OCI-LY3 (cell line): Measurements from ENCODE around the gene CENPE.

Source experiments
- EZH2phosphoT487 ChIP-seq: fragments of 200-600 bp; shearing (Covaris generic); IDR thresholded peaks from 2 replicates; pipeline ENCODE4 v1.6.1; 2018; ENCODE audit warnings: antibody characterized with exemption, mixed run types, low read depth
- TF ChIP-seq, protein P1 (sequence below): fragments of 200-600, 300-600 bp; sonication (generic); IDR thresholded peaks from 2 replicates; pipeline ENCODE4 v1.5.1; 2014; ENCODE audit warnings: antibody characterized with exemption, low read length, low read depth

DNA sequence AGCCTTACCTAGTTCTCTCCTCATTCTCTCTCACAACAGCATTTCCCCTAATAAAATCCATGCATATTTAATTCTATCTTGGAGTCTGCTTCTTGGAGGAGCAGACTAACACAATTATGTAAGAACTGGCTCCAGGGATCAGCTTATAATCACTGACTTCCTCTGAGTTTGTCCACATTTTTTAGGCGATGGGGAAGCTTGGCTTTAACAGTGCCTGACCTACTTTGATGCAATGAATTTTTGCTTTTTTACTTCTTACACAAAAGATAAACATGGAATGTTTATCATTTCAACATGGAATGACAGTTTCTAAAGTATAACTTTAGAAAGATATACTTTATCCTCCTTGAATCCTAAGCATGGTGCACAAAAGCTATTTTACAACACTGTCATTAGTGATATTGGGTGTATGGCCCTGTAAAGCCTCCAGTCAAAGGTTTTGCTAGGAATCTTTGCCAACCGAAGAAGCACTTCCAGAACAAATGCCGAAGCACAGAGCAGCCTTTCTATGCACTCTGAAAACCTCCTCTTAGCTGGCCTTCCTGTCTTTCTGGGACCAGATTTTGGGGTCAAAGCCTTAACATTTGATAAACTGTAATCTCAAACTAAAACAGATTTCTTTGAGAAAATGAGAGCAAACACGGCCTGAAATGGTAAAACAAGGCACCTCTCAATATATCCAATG lies 99.2 kb downstream of the CENPE start:
- TF ChIP-seq, protein P1, sequence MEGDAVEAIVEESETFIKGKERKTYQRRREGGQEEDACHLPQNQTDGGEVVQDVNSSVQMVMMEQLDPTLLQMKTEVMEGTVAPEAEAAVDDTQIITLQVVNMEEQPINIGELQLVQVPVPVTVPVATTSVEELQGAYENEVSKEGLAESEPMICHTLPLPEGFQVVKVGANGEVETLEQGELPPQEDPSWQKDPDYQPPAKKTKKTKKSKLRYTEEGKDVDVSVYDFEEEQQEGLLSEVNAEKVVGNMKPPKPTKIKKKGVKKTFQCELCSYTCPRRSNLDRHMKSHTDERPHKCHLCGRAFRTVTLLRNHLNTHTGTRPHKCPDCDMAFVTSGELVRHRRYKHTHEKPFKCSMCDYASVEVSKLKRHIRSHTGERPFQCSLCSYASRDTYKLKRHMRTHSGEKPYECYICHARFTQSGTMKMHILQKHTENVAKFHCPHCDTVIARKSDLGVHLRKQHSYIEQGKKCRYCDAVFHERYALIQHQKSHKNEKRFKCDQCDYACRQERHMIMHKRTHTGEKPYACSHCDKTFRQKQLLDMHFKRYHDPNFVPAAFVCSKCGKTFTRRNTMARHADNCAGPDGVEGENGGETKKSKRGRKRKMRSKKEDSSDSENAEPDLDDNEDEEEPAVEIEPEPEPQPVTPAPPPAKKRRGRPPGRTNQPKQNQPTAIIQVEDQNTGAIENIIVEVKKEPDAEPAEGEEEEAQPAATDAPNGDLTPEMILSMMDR: no peak
- no peak for TF ChIP-seq EZH2phosphoT487
